ENCODE measurements around the gene CR1. TPM values are rescaled to one million over a fixed set of nuclear protein-coding genes. Genes with fewer than 3 reads are reported as not detected.

CR1 gene
- total and polyA plus RNA-seq, 2 experiments from 2014 or later: 0.65 to 0.76 TPM

DNA sequence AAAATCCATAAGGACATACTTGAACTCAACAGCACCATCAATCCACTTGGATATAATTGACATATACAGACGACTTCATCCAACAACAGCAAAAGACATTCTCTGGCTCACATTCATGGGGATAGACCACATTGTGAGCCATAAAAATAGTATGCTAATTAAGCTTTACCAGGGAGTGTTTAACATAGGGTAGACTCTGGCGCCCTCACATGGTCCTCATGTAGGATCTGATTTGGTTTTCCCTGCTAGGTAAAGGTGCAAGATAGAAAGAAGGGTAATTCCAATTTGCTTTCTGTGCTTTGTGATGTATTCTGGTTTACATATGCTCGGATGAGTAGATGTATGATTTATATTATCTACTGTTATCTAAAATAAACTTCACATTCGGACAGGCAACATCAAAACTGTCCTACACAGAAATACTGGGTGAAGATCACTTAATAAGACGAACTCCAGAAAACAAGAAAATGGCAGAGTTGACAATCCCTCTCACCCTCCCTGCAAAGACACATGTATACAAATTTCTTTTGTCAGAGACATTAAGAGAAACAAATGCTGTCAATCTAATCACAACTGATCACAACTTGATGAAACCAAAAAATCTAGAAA is 176.7 kb downstream of the CR1 start:
- Histone ChIP-seq H3K4me2 (no peak overlapping the region), H3K4me1 (ENCODE audit: insufficient read depth) (peaks cover 16% of the 10 kb centered on the region), H3K36me3 (ENCODE audit: insufficient read depth) (no peaks in the 10 kb centered on the region), H3K79me2 (replicated peaks; ENCODE audit: insufficient read depth) (no peaks in the 10 kb centered on the region), H3K27me3 (ENCODE audit: insufficient read depth) (no peaks in the 10 kb centered on the region), H4K20me1 (replicated peaks; ENCODE audit: insufficient read depth) (no peaks in the 10 kb centered on the region), H3K27ac (ENCODE audit: low read depth) (no peak overlapping the region), H3K9me2 (ENCODE audit: insufficient read depth) (no peaks in the 10 kb centered on the region), H3F3A (replicated peaks; ENCODE audit: low read depth) (no peaks in the 10 kb centered on the region), H3K4me3 (no peak overlapping the region), H2AFZ (no peak overlapping the region)
- TF ChIP-seq, protein P1, sequence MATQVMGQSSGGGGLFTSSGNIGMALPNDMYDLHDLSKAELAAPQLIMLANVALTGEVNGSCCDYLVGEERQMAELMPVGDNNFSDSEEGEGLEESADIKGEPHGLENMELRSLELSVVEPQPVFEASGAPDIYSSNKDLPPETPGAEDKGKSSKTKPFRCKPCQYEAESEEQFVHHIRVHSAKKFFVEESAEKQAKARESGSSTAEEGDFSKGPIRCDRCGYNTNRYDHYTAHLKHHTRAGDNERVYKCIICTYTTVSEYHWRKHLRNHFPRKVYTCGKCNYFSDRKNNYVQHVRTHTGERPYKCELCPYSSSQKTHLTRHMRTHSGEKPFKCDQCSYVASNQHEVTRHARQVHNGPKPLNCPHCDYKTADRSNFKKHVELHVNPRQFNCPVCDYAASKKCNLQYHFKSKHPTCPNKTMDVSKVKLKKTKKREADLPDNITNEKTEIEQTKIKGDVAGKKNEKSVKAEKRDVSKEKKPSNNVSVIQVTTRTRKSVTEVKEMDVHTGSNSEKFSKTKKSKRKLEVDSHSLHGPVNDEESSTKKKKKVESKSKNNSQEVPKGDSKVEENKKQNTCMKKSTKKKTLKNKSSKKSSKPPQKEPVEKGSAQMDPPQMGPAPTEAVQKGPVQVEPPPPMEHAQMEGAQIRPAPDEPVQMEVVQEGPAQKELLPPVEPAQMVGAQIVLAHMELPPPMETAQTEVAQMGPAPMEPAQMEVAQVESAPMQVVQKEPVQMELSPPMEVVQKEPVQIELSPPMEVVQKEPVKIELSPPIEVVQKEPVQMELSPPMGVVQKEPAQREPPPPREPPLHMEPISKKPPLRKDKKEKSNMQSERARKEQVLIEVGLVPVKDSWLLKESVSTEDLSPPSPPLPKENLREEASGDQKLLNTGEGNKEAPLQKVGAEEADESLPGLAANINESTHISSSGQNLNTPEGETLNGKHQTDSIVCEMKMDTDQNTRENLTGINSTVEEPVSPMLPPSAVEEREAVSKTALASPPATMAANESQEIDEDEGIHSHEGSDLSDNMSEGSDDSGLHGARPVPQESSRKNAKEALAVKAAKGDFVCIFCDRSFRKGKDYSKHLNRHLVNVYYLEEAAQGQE (IDR thresholded peaks at IDR 0.05; ENCODE audit: unreplicated experiment): no peak
- TF ChIP-seq, protein P2, sequence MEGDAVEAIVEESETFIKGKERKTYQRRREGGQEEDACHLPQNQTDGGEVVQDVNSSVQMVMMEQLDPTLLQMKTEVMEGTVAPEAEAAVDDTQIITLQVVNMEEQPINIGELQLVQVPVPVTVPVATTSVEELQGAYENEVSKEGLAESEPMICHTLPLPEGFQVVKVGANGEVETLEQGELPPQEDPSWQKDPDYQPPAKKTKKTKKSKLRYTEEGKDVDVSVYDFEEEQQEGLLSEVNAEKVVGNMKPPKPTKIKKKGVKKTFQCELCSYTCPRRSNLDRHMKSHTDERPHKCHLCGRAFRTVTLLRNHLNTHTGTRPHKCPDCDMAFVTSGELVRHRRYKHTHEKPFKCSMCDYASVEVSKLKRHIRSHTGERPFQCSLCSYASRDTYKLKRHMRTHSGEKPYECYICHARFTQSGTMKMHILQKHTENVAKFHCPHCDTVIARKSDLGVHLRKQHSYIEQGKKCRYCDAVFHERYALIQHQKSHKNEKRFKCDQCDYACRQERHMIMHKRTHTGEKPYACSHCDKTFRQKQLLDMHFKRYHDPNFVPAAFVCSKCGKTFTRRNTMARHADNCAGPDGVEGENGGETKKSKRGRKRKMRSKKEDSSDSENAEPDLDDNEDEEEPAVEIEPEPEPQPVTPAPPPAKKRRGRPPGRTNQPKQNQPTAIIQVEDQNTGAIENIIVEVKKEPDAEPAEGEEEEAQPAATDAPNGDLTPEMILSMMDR (conservative IDR thresholded peaks at IDR 0.05; ENCODE audit: low read depth in 2 of 2): peak; percentile 89 to 99
- no peak for TF ChIP-seq ZNF331 (CRISPR knock-in tag; IDR thresholded peaks at IDR 0.05; ENCODE audit: low read depth)
- Mint-ChIP-seq H3K27ac (no peak overlapping the region), H3K27me3 (ENCODE audit: insufficient read depth, low read depth, poor library complexity) (peaks cover 5% of the 10 kb centered on the region), H3K9me3 (peaks cover 14% of the 10 kb centered on the region; the same call in 2 of the 3 replicates), H3K4me1 (peaks cover 18% of the 10 kb centered on the region; the same call in 2 of the 3 replicates), H3K36me3 (ENCODE audit: low read depth) (peaks cover 10% of the 10 kb centered on the region), H3K4me3 (no peak overlapping the region)
- DNase-seq (ENCODE audit: low spot score): peak; percentile 92
- peak; percentile 85 for ATAC-seq

DNA sequence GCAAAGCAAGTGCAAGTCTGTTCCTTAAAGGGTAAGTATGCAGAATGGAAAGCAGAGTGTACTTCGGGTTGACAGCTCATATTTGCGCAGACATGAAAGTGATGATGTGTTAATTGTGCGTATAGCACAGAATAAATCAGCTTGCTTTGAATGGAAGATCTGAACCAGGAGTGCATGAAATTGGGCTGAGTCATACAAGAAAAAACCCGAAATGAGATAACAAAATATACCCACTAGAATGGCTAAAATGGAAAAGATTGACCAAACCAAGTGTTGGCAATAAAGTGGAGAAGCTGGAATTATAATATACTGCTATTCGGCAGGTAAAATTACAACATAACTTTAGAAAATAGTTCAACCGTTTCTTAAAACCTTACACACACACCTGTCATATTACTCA is 177.4 kb downstream of the CR1 start:
- no peak overlapping the region for H3K27ac ChIP-seq (ENCODE audit: low read depth)
- H3K27me3 Mint-ChIP-seq (ENCODE audit: insufficient read depth, low read depth, poor library complexity): peaks cover 5% of the 10 kb centered on the region
- H3F3A ChIP-seq (replicated peaks; ENCODE audit: low read depth): no peaks in the 10 kb centered on the region
- H3K4me3 Mint-ChIP-seq: no peak overlapping the region
- ATAC-seq: no peak
- H3K36me3 ChIP-seq (ENCODE audit: insufficient read depth): no peaks in the 10 kb centered on the region
- H3K4me1 Mint-ChIP-seq: peaks cover 18% of the 10 kb centered on the region; the same call in 2 of the 3 replicates
- peaks cover 14% of the 10 kb centered on the region for H3K36me3 Mint-ChIP-seq (ENCODE audit: low read depth)
- H3K4me1 ChIP-seq (ENCODE audit: insufficient read depth): peaks cover 16% of the 10 kb centered on the region
- peaks cover 14% of the 10 kb centered on the region; the same call in 2 of the 3 replicates for H3K9me3 Mint-ChIP-seq
- no peaks in the 10 kb centered on the region for H4K20me1 ChIP-seq (replicated peaks; ENCODE audit: insufficient read depth)
- H3K9me2 ChIP-seq (ENCODE audit: insufficient read depth): no peaks in the 10 kb centered on the region
- DNase-seq (ENCODE audit: low spot score): no peak
- no peak overlapping the region for H2AFZ ChIP-seq
- H3K27me3 ChIP-seq (ENCODE audit: insufficient read depth): no peaks in the 10 kb centered on the region
- no peak overlapping the region for H3K4me3 ChIP-seq
- no peak for TF ChIP-seq STAT1 (IDR thresholded peaks at IDR 0.05; ENCODE audit: unreplicated experiment)
- no peak for TF ChIP-seq ZNF331 (CRISPR knock-in tag; IDR thresholded peaks at IDR 0.05; ENCODE audit: low read depth)
- TF ChIP-seq, protein P1 (IDR thresholded peaks at IDR 0.05; ENCODE audit: unreplicated experiment): no peak
- TF ChIP-seq, protein P2 (conservative IDR thresholded peaks at IDR 0.05; ENCODE audit: low read depth in 2 of 2): no peak
- no peak for TF ChIP-seq ZNF114 (CRISPR knock-in tag; IDR thresholded peaks at IDR 0.05)
- no peak for TF ChIP-seq POLR2AphosphoS5 (IDR thresholded peaks at IDR 0.05; ENCODE audit: low read depth)
- no peak for TF ChIP-seq NANOG (IDR thresholded peaks at IDR 0.05; ENCODE audit: borderline replicate concordance)
- TF ChIP-seq EZH2 (IDR thresholded peaks at IDR 0.05; ENCODE audit: low read depth, unreplicated experiment): no peak
- TF ChIP-seq, protein P3, sequence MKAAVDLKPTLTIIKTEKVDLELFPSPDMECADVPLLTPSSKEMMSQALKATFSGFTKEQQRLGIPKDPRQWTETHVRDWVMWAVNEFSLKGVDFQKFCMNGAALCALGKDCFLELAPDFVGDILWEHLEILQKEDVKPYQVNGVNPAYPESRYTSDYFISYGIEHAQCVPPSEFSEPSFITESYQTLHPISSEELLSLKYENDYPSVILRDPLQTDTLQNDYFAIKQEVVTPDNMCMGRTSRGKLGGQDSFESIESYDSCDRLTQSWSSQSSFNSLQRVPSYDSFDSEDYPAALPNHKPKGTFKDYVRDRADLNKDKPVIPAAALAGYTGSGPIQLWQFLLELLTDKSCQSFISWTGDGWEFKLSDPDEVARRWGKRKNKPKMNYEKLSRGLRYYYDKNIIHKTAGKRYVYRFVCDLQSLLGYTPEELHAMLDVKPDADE (IDR thresholded peaks at IDR 0.05): no peak
- H3K4me2 ChIP-seq: no peak overlapping the region
- H3K27ac Mint-ChIP-seq: 0 out of 2 replicates have a peak overlapping the region, but pooled peaks have one; percentile 61
- H3K79me2 ChIP-seq (replicated peaks; ENCODE audit: insufficient read depth): no peaks in the 10 kb centered on the region

All from GM23338 (cell line).